HG03064 (cell line): ENCODE data around the gene FBXW8.

Source experiments
- ATAC-seq: cut with Tn5 transposase; IDR thresholded peaks from one replicate; pipeline ENCODE4 v1.9.1; 2021; ENCODE audit warnings: low read depth; ENCODE audit not compliant: unreplicated experiment

The FBXW8 gene

GRCh38 chr12:117069101-117069797 is 158.5 kb downstream of the FBXW8 start:
- no peak for ATAC-seq

- no peak for ATAC-seq
These were observed 159.5 kb downstream of the FBXW8 start for GRCh38 chr12:117069926-117070900.

GRCh38 chr12:117071009-117071408 is 160.3 kb downstream of the FBXW8 start:
- ATAC-seq, result no peak

- no peak for ATAC-seq
These were observed 161.4 kb downstream of the FBXW8 start for GRCh38 chr12:117072106-117072505.

GRCh38 chr12:117072736-117073490 is 162.2 kb downstream of the FBXW8 start:
- no peak for ATAC-seq

GRCh38 chr12:117073611-117074010 is 162.9 kb downstream of the FBXW8 start:
- ATAC-seq, result no peak

GRCh38 chr12:117076410-117077372 is 165.9 kb downstream of the FBXW8 start:
- ATAC-seq, result no peak

- no peak for ATAC-seq
These were observed 168.7 kb downstream of the FBXW8 start for GRCh38 chr12:117079487-117079886.

- no peak for ATAC-seq
These were observed 170.0 kb downstream of the FBXW8 start for GRCh38 chr12:117080661-117081144.
